HepG2 (cell line): ENCODE data around the gene AGRN. TPM values are rescaled to one million over a fixed set of nuclear protein-coding genes. Genes with fewer than 3 reads are reported as not detected.

Experiments
- ARHGAP35 ChIP-seq: sonication (generic); formaldehyde crosslinking; IDR thresholded peaks from 2 replicates; pipeline ENCODE4 v1.9.0; 2022; ENCODE audit warnings: mild to moderate bottlenecking, inconsistent platforms, moderate library complexity, missing genetic modification reagents, borderline replicate concordance
- FOXC1 ChIP-seq: sonication (generic); formaldehyde crosslinking; IDR thresholded peaks from 2 replicates; pipeline ENCODE4 v1.8.0; 2022; ENCODE audit warnings: mild to moderate bottlenecking, missing genetic modification reagents, borderline replicate concordance
- GLI4 ChIP-seq: sonication (generic); formaldehyde crosslinking; IDR thresholded peaks from 2 replicates; pipeline ENCODE4 v1.5.1; 2020; ENCODE audit warnings: missing genetic modification reagents, mild to moderate bottlenecking, moderate library complexity, borderline replicate concordance
- MAFF ChIP-seq: IDR thresholded peaks from 2 replicates; pipeline ENCODE4 v1.6.1; 2011; ENCODE audit warnings: low read depth, low read length, improper control_type of control experiment
- NAIF1 ChIP-seq: sonication (generic); formaldehyde crosslinking; IDR thresholded peaks from 2 replicates; pipeline ENCODE4 v1.5.0; 2020; ENCODE audit warnings: mild to moderate bottlenecking, missing genetic modification reagents, borderline replicate concordance
- NR3C1 ChIP-seq: sonication (generic); formaldehyde crosslinking; IDR thresholded peaks from 2 replicates; pipeline ENCODE4 v1.4.0; 2020; ENCODE audit warnings: missing genetic modification reagents
- POLR2A ChIP-seq, 2 experiments: IDR thresholded peaks; 2 replicates each; pipeline ENCODE4 v1.6.1; 2011; ENCODE audit warnings: low read depth in 2 of 2, low read length in 2 of 2, mild to moderate bottlenecking in 1 of 2, moderate library complexity in 1 of 2; ENCODE audit not compliant: insufficient read depth in 1 of 2
- RARG ChIP-seq: sonication (generic); formaldehyde crosslinking; IDR thresholded peaks from 2 replicates; pipeline ENCODE4 v1.4.0; 2020; ENCODE audit warnings: low read depth, mild to moderate bottlenecking, missing genetic modification reagents
- RNF2 ChIP-seq: fragments of 450-650 bp; conservative IDR thresholded peaks from 2 replicates; pipeline ENCODE4 v1.6.1; 2016; ENCODE audit warnings: low read depth
- TCF7 ChIP-seq: sonication (generic); IDR thresholded peaks from 2 replicates; pipeline ENCODE4 v1.6.1; 2016; ENCODE audit warnings: antibody characterized with exemption, low read depth
- ZBTB25 ChIP-seq: IDR thresholded peaks from 2 replicates; pipeline ENCODE4 v1.6.1; 2018; ENCODE audit warnings: missing genetic modification reagents
- ZMAT3 ChIP-seq: sonication (generic); formaldehyde crosslinking; conservative IDR thresholded peaks from 2 replicates; pipeline ENCODE4 v1.7.0; 2021; ENCODE audit warnings: missing genetic modification reagents
- ZNF12 ChIP-seq: sonication (generic); formaldehyde crosslinking; IDR thresholded peaks from 2 replicates; pipeline ENCODE4 v1.5.0; 2020; ENCODE audit warnings: missing genetic modification reagents
- ZNF234 ChIP-seq: sonication (generic); formaldehyde crosslinking; conservative IDR thresholded peaks from 2 replicates; pipeline ENCODE4 v1.5.1; 2020; ENCODE audit warnings: mild to moderate bottlenecking, missing genetic modification reagents
- ZNF280B ChIP-seq: sonication (generic); formaldehyde crosslinking; IDR thresholded peaks from 2 replicates; pipeline ENCODE4 v1.5.0; 2020; ENCODE audit warnings: missing genetic modification reagents, mild to moderate bottlenecking, borderline replicate concordance
- ZNF335 ChIP-seq: sonication (generic); formaldehyde crosslinking; IDR thresholded peaks from 2 replicates; pipeline ENCODE4 v1.4.0; 2020; ENCODE audit warnings: missing genetic modification reagents
- ZNF569 ChIP-seq: sonication (generic); formaldehyde crosslinking; IDR thresholded peaks from 2 replicates; pipeline ENCODE4 v1.5.0; 2020; ENCODE audit warnings: mild to moderate bottlenecking, missing genetic modification reagents, moderate library complexity, borderline replicate concordance
- ZNF609 ChIP-seq: sonication (generic); formaldehyde crosslinking; IDR thresholded peaks from 2 replicates; pipeline ENCODE4 v1.4.0; 2020; ENCODE audit warnings: mild to moderate bottlenecking, missing genetic modification reagents, borderline replicate concordance
- ZNF674 ChIP-seq: sonication (generic); formaldehyde crosslinking; IDR thresholded peaks from 2 replicates; pipeline ENCODE4 v1.5.0; 2020; ENCODE audit warnings: low read depth, mild to moderate bottlenecking, missing genetic modification reagents
- ZNF768 ChIP-seq: sonication (generic); formaldehyde crosslinking; IDR thresholded peaks from 2 replicates; pipeline ENCODE4 v1.4.0; 2020; ENCODE audit warnings: missing genetic modification reagents
- ZNF841 ChIP-seq: sonication (generic); formaldehyde crosslinking; IDR thresholded peaks from 2 replicates; pipeline ENCODE4 v1.8.1; 2023; ENCODE audit warnings: missing genetic modification reagents, borderline replicate concordance
- polyA plus RNA-seq, 8 experiments: library from polyadenylated mRNA; depleted of rRNA in 3 of 8; stranded (reverse) in 7 of 8; unstranded in 1 of 8; fragments of >200 nt; fragmentation: Illumina TruSeq in 4 of 8; extraction: Trizol in 4 of 8; gene quantifications; 2 replicates each; pipeline versions ENCODE4 v1.2.1 to v1.2.3, GENCODE V29; 2011 to 2016; ENCODE audit warnings: low read depth in 4 of 8, missing spikeins in 1 of 8, mixed read lengths in 1 of 8; ENCODE audit not compliant: insufficient read depth in 1 of 8
- total RNA-seq, 5 experiments: library from RNA; depleted of rRNA; stranded (reverse); fragments of >200 nt; fragmentation: Illumina TruSeq; extraction: Trizol; gene quantifications; 2 replicates each; pipeline ENCODE4 v1.2.3, GENCODE V29; 2016; ENCODE audit warnings: low read depth in 1 of 5

The AGRN gene
- total and polyA plus RNA-seq, 2 of the 13 experiments (the other 11 are each of a cell fraction or from before 2014, with no cell fraction given), result 29.8 to 65.2 TPM

GRCh38 chr1:1006305-1007159, 13.4 kb upstream of the AGRN start (continued):
- 0 out of 2 replicates have a peak, but pooled peaks have one; percentile 19 for TF ChIP-seq ZNF280B
- 0 out of 2 replicates have a peak, but pooled peaks have one; percentile 23 for TF ChIP-seq GLI4 (CRISPR knock-in tag)
- TF ChIP-seq NR3C1, result no peak
- TF ChIP-seq ZNF335 (CRISPR knock-in tag), result peak; percentile 63; the same call in 1 of the 2 replicates
- no peak for TF ChIP-seq ZNF768 (CRISPR knock-in tag)
- TF ChIP-seq POLR2A (IDR thresholded peaks at IDR 0.05; ENCODE audit: insufficient read depth in 1 of 2, low read depth in 2 of 2, low read length in 2 of 2), result peak in 1 of 2 experiments; percentile 71; a peak in 1 of 4 replicates
- TF ChIP-seq ZNF569 (CRISPR knock-in tag), result peak; percentile 61; the same call in 1 of the 2 replicates
- peak; percentile 85 for TF ChIP-seq RNF2
- TF ChIP-seq ZBTB25 (CRISPR knock-in tag), result peak; percentile 98
- TF ChIP-seq ZNF674 (CRISPR knock-in tag), result no peak
- TF ChIP-seq ZMAT3, result peak; percentile 81; the same call in 1 of the 2 replicates
- no peak for TF ChIP-seq MAFF
- no peak; the same call in 1 of the 2 replicates for TF ChIP-seq ZNF12
- no peak for TF ChIP-seq ARHGAP35 (CRISPR knock-in tag)
- no peak; the same call in 1 of the 2 replicates for TF ChIP-seq TCF7
- TF ChIP-seq ZNF841, result no peak
- TF ChIP-seq NAIF1 (CRISPR knock-in tag), result 0 out of 2 replicates have a peak, but pooled peaks have one; percentile 51
- TF ChIP-seq ZNF234 (CRISPR knock-in tag), result no peak
- no peak for TF ChIP-seq RARG (CRISPR knock-in tag)
- peak; percentile 84 for TF ChIP-seq ZNF609
- TF ChIP-seq FOXC1, result peak; percentile 78
